Neural cell (in vitro differentiated cells): ENCODE measurements around the gene OTUD4. TPM values are rescaled to one million over a fixed set of nuclear protein-coding genes. Genes with fewer than 3 reads are reported as not detected.

ENCODE experiments used
- H2AFZ ChIP-seq: fragments of 200-600, 300-800 bp; sonication (generic), shearing (Covaris generic); 2 replicates; pipeline ENCODE4 v1.6.0; 2014; ENCODE audit warnings: low read depth, mild to moderate bottlenecking, antibody characterized with exemption, low read length, moderate library complexity
- H3F3A ChIP-seq: fragments of 200-600 bp; shearing (Covaris generic); 2 replicates; pipeline ENCODE4 v1.6.1; 2016; ENCODE audit warnings: mild to moderate bottlenecking, moderate library complexity, mixed read lengths, antibody characterized with exemption, low read length; ENCODE audit not compliant: insufficient read depth, poor library complexity, severe bottlenecking
- H3K27ac ChIP-seq: fragments of 200-600, 300-800 bp; sonication (generic), shearing (Covaris generic); 2 replicates; pipeline ENCODE4 v1.5.1; 2014; ENCODE audit warnings: mild to moderate bottlenecking, low read length, moderate library complexity
- H3K27me3 ChIP-seq: fragments of 300-800, 200-600 bp; sonication (generic), shearing (Covaris generic); 2 replicates; pipeline ENCODE4 v1.6.0; 2014; ENCODE audit warnings: mild to moderate bottlenecking, low read depth, low read length, moderate library complexity; ENCODE audit not compliant: insufficient read depth
- H3K36me3 ChIP-seq: fragments of 300-800, 200-600 bp; sonication (generic), shearing (Covaris generic); 2 replicates; pipeline ENCODE4 v1.5.1; 2014; ENCODE audit warnings: mild to moderate bottlenecking, antibody characterized with exemption, low read length, moderate library complexity; ENCODE audit not compliant: insufficient read depth
- H3K4me2 ChIP-seq: fragments of 300-800, 200-600 bp; sonication (generic), shearing (Covaris generic); 2 replicates; pipeline ENCODE4 v1.6.0; 2014; ENCODE audit warnings: mild to moderate bottlenecking, low read length
- H3K4me3 ChIP-seq: fragments of 300-800, 200-600 bp; sonication (generic), shearing (Covaris generic); 2 replicates; pipeline ENCODE4 v1.5.1; 2014; ENCODE audit warnings: mild to moderate bottlenecking, low read length, moderate library complexity
- H3K79me2 ChIP-seq: fragments of 200-600 bp; shearing (Covaris generic); replicated peaks from 2 replicates; pipeline ENCODE4 v1.6.0; 2014; ENCODE audit warnings: mild to moderate bottlenecking, low read length, moderate library complexity; ENCODE audit not compliant: insufficient read depth
- H3K9ac ChIP-seq: fragments of 300-800, 200-600 bp; sonication (generic), shearing (Covaris generic); 2 replicates; pipeline ENCODE4 v1.6.1; 2016; ENCODE audit warnings: mild to moderate bottlenecking, low read length, mixed read lengths
- H3K9me2 ChIP-seq: fragments of 200-600 bp; shearing (Covaris generic); 2 replicates; pipeline ENCODE4 v1.6.1; 2016; ENCODE audit warnings: mild to moderate bottlenecking, low read length, mixed read lengths; ENCODE audit not compliant: insufficient read depth
- H3K9me3 ChIP-seq: fragments of 200-600, 300-800 bp; sonication (generic), shearing (Covaris generic); 2 replicates; pipeline ENCODE4 v1.6.1; 2016; ENCODE audit warnings: mild to moderate bottlenecking, mixed run types, low read length, moderate library complexity, mixed read lengths
- H4K20me1 ChIP-seq: fragments of 200-600 bp; shearing (Covaris generic); 2 replicates; pipeline ENCODE4 v1.6.1; 2016; ENCODE audit warnings: mild to moderate bottlenecking, mixed run types; ENCODE audit not compliant: insufficient read depth
- CTCF ChIP-seq: fragments of 450-650 bp; IDR thresholded peaks from 2 replicates; pipeline ENCODE4 v1.5.1; 2014; ENCODE audit warnings: antibody characterized with exemption, mild to moderate bottlenecking, moderate library complexity; ENCODE audit not compliant: poor library complexity, severe bottlenecking
- EP300 ChIP-seq: fragments of 450-650 bp; conservative IDR thresholded peaks from 2 replicates; pipeline ENCODE4 v1.6.1; 2014; ENCODE audit warnings: antibody characterized with exemption, mild to moderate bottlenecking, moderate library complexity; ENCODE audit not compliant: poor library complexity, severe bottlenecking
- EZH2 ChIP-seq: fragments of 200-600, 300-800 bp; shearing (Covaris generic), sonication (generic); IDR thresholded peaks from 2 replicates; pipeline ENCODE4 v1.6.1; 2014; ENCODE audit warnings: antibody characterized with exemption, low read length, borderline replicate concordance, mild to moderate bottlenecking; ENCODE audit not compliant: insufficient read depth, poor library complexity, severe bottlenecking
- MXI1 ChIP-seq: fragments of 450-650 bp; conservative IDR thresholded peaks from 2 replicates; pipeline ENCODE4 v1.6.1; 2014; ENCODE audit warnings: antibody characterized with exemption, mild to moderate bottlenecking; ENCODE audit not compliant: poor library complexity, severe bottlenecking
- POLR2AphosphoS5 ChIP-seq: IDR thresholded peaks from 2 replicates; pipeline ENCODE4 v1.6.1; 2012
- RAD21 ChIP-seq: fragments of 450-650 bp; conservative IDR thresholded peaks from 2 replicates; pipeline ENCODE4 v1.6.1; 2014; ENCODE audit warnings: antibody characterized with exemption, mild to moderate bottlenecking, moderate library complexity
- REST ChIP-seq: IDR thresholded peaks from 2 replicates; pipeline ENCODE4 v1.6.1; 2012; ENCODE audit warnings: borderline replicate concordance
- SMC3 ChIP-seq: fragments of 450-650 bp; conservative IDR thresholded peaks from 2 replicates; pipeline ENCODE4 v1.6.1; 2014; ENCODE audit warnings: antibody characterized with exemption, mild to moderate bottlenecking, moderate library complexity; ENCODE audit not compliant: poor library complexity
- TAF1 ChIP-seq: IDR thresholded peaks from 2 replicates; pipeline ENCODE4 v1.6.1; 2012; ENCODE audit warnings: low read depth
- polyA plus RNA-seq: library from polyadenylated mRNA; depleted of rRNA; stranded (reverse); fragments of >200 nt; gene quantifications from 2 replicates; pipeline ENCODE4 v1.2.3, GENCODE V29; 2014

The OTUD4 gene
- polyA plus RNA-seq, 1 donor from 2014 or later = 15.1 TPM

- TF ChIP-seq MXI1 = no peak
- TF ChIP-seq CTCF = no peak
- TF ChIP-seq SMC3 = no peak
- TF ChIP-seq TAF1 = no peak
- TF ChIP-seq EP300 = no peak
- TF ChIP-seq RAD21 = no peak
- TF ChIP-seq REST = no peak
- no peak for TF ChIP-seq POLR2AphosphoS5
- TF ChIP-seq EZH2 = no peak
- Histone ChIP-seq H3K9ac (no peak overlapping the region), H4K20me1 (no peaks in the 10 kb centered on the region), H3K4me3 (no peak overlapping the region), H3K4me2 (no peak overlapping the region), H3K9me3 (no peaks in the 10 kb centered on the region), H2AFZ (no peak overlapping the region), H3K36me3 (peaks cover 5% of the 10 kb centered on the region), H3F3A (no peaks in the 10 kb centered on the region), H3K79me2 (no peaks in the 10 kb centered on the region), H3K27me3 (no peaks in the 10 kb centered on the region), H3K27ac (no peak overlapping the region), H3K9me2 (no peaks in the 10 kb centered on the region)
Observed at GRCh38 chr4:145130130-145130529, 50.3 kb downstream of the OTUD4 start.

GRCh38 chr4:145125396-145125795 lies 55.0 kb downstream of the OTUD4 start:
- Histone ChIP-seq H3K4me2 (no peak overlapping the region), H3F3A (no peaks in the 10 kb centered on the region), H4K20me1 (no peaks in the 10 kb centered on the region), H2AFZ (no peak overlapping the region), H3K4me3 (no peak overlapping the region), H3K9me3 (no peaks in the 10 kb centered on the region), H3K36me3 (peaks cover 10% of the 10 kb centered on the region), H3K27me3 (no peaks in the 10 kb centered on the region), H3K9ac (no peak overlapping the region), H3K27ac (no peak overlapping the region), H3K79me2 (no peaks in the 10 kb centered on the region), H3K9me2 (no peaks in the 10 kb centered on the region)
- no peak for TF ChIP-seq POLR2AphosphoS5
- TF ChIP-seq RAD21 = no peak
- TF ChIP-seq EZH2 = no peak
- no peak for TF ChIP-seq CTCF
- no peak for TF ChIP-seq EP300
- no peak for TF ChIP-seq TAF1
- TF ChIP-seq MXI1 = no peak
- no peak for TF ChIP-seq REST
- TF ChIP-seq SMC3 = no peak
